ENCODE data around the gene RAB30.

Gene RAB30

DNA sequence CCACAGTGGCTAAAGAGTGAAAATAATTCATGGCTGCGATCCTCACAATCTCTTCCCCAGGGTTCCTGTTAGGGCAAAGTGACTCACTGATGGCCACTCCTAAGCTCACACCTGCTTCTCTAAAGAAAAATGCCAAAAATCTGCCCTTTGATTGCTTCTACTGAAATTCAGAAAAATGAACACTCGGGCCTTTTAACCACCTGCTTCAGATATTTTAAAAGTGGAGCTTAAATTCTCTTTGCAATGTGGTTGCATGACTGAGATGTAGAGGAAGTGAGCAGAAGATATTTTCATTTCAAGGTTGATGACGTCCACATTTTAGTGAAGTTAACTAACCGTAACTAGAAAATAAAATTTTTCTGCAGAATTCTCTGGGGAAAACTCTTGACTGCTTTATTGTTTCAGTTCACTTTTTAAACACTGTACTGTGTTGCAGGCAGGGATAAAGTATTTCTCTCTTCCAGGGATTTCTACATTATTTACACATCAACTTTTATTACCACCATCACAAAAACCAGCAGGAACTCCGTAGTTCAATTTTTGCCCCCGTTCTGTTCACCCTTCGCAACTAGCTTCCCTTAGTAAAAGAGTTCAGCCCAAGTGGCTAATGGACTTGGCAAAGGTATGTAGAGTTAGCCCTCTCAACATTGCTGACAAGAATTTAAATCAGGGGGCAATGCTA lies 8.5 kb downstream of the RAB30 start:
- Mint-ChIP-seq H3K4me3 (peak overlapping the region; percentile 51), H3K27ac (peak overlapping the region; percentile 80), H3K9me3 (no peaks in the 10 kb centered on the region), H3K4me1 (ENCODE audit: low read depth) (peaks cover 64% of the 10 kb centered on the region), H3K27me3 (peaks cover 11% of the 10 kb centered on the region), H3K36me3 (ENCODE audit: low read depth) (peaks cover 49% of the 10 kb centered on the region)
- intact Hi-C loops (cut with micrococcal nuclease) = loop anchor here (1.0 to 2.0 kb wide), 3 partner anchors 8 to 162 kb away; partner anchors contain the start of genes DDIAS, PCF11, PRCP and RAB30

DNA sequence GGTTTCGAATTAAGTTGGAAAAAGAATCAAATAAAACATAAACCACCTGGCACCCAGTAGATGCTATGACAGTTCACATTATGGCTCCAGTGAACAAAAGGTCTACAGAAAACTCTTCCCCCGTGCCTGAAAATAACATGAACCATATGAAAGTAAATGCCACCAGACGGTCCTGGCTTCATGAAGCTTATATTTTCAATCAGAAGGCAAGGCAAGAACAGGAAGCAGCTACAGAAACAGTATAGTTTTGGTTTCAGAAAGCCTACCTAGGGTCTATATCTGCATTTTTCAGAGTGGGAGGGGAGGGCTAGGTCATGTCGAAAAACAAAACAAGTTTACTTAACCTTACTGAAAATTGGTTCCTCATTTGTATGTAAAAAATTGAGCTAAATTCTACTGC lies 9.8 kb downstream of the RAB30 start:
- Mint-ChIP-seq H3K27ac (peak overlapping the region; percentile 80), H3K27me3 (peaks cover 9% of the 10 kb centered on the region), H3K4me3 (no peak overlapping the region), H3K9me3 (no peaks in the 10 kb centered on the region), H3K36me3 (ENCODE audit: low read depth) (peaks cover 37% of the 10 kb centered on the region), H3K4me1 (ENCODE audit: low read depth) (peaks cover 53% of the 10 kb centered on the region)
- intact Hi-C loops (cut with micrococcal nuclease) = loop anchor here (2.0 kb wide), 2 partner anchors 95 to 161 kb away; partner anchors contain the start of genes DDIAS, PCF11 and PRCP

DNA sequence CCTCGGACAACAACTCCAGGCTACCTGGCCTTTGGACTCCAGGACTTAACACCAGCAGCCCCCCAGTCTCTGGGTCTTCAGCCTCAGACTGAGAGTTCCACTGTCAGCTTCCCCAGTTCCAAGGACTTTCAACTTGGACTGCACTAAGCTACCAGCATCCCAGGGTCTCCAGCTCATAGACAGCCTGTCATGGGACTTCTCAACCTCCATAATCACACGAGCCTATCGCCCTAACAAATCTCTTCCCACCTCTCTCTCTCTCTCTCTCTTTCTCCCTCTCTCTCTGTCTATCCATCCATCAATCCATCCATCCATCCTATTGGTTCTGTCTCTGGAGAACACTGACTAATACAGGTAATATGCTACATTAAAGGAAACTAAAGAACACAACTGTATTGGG lies 10.7 kb downstream of the RAB30 start:
- Mint-ChIP-seq H3K9me3 (no peaks in the 10 kb centered on the region), H3K4me3 (no peak overlapping the region), H3K36me3 (ENCODE audit: low read depth) (peaks cover 37% of the 10 kb centered on the region), H3K27ac (peak overlapping the region; percentile 5), H3K4me1 (ENCODE audit: low read depth) (peaks cover 51% of the 10 kb centered on the region), H3K27me3 (peaks cover 9% of the 10 kb centered on the region)
- intact Hi-C loops (cut with micrococcal nuclease) = no loop called here

DNA sequence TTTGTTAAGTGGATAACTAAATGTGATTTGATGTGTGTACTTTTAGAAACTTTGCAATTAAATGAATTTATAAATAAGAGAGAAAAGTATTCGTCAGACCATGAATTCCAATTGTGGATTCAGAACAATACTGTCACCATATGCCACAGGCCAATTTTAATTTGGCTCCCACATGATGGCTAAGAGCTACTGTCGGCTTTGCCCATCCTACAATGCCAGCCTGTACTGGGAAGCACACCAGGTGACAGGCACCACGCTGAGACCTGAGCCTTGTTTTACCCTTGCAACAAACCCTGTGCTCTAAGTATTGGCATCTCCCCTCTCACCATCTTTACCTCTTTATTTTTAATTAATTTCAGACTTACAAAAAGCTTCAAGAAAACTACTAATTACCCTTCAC lies 14.0 kb downstream of the RAB30 start:
- H3K27me3 Mint-ChIP-seq = peaks cover 13% of the 10 kb centered on the region
- no peaks in the 10 kb centered on the region for H3K9me3 Mint-ChIP-seq
- H3K36me3 Mint-ChIP-seq (ENCODE audit: low read depth) = peaks cover 51% of the 10 kb centered on the region
- intact Hi-C loops (cut with micrococcal nuclease) = no loop called here
- no peak overlapping the region for H3K27ac Mint-ChIP-seq
- peaks cover 48% of the 10 kb centered on the region for H3K4me1 Mint-ChIP-seq (ENCODE audit: low read depth)
- no peak overlapping the region for H3K4me3 Mint-ChIP-seq

DNA sequence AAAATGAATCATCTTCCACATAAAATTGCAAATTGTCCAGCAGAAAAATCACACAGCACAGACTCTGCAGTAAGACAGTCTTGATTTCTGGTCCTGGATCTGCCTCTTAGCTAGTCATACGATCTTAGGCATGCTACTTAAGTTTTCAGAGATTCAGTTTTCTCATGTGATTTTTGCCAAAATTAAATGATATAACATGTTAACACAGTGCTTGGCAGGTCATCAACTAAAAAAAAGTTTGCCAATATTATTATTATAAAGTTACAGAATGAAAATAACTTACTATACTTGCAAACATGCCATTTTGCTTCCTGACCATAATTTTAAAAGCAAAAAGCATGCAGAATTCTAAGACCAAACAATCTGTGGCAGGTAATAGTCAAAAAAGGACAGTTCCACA lies 15.1 kb downstream of the RAB30 start:
- intact Hi-C loops (cut with micrococcal nuclease) = no loop called here
- H3K27ac Mint-ChIP-seq = no peak overlapping the region
- H3K9me3 Mint-ChIP-seq = no peaks in the 10 kb centered on the region
- no peak overlapping the region for H3K4me3 Mint-ChIP-seq
- H3K36me3 Mint-ChIP-seq (ENCODE audit: low read depth) = peaks cover 51% of the 10 kb centered on the region
- H3K4me1 Mint-ChIP-seq (ENCODE audit: low read depth) = peaks cover 52% of the 10 kb centered on the region
- H3K27me3 Mint-ChIP-seq = peaks cover 13% of the 10 kb centered on the region

DNA sequence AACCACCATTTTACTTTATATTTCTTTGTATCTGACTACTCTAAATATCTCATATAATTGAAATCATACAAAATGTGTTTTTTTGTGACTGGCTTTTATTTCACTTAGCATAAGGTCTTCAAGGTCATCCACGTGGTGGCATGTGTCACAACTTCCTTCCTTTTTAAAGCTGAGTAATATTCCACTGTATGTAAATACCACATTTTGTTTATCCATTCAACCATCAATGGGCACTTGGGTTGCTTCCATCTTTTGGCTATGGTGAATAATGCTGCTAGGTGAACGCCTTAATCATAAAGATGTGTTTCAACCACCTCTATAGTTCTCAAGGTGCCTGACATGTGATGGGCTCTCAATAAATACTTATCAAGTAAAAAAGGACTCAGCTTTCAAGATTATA lies 15.5 kb downstream of the RAB30 start:
- Mint-ChIP-seq H3K9me3 (no peaks in the 10 kb centered on the region), H3K4me3 (no peak overlapping the region), H3K27me3 (peaks cover 13% of the 10 kb centered on the region), H3K27ac (no peak overlapping the region), H3K36me3 (ENCODE audit: low read depth) (peaks cover 49% of the 10 kb centered on the region), H3K4me1 (ENCODE audit: low read depth) (peaks cover 48% of the 10 kb centered on the region)
- intact Hi-C loops (cut with micrococcal nuclease) = no loop called here

DNA sequence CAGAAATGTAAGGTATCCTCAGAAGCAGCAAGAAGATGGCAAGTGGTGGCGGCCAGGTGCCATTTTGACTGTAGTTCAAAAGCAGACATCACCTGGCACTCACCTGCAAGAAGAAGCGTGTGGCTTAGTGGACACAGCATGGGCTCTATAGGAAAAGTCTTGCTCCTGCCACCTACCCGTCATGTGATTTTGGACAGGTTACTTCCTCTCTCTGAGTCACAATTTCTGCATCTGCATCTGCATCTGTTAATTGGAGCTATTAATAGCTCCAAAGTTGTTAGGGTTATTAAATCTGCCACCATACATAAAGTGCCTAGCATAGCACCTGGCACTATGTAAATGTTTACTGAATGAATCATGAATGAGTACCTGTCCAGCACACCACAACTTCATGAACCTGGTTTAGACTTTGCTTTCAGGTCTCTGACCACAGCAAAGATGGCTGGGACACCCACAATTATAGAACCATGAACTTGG lies 16.8 kb downstream of the RAB30 start:
- H3K4me1 Mint-ChIP-seq (ENCODE audit: low read depth) = peaks cover 43% of the 10 kb centered on the region
- peaks cover 13% of the 10 kb centered on the region for H3K27me3 Mint-ChIP-seq
- no peaks in the 10 kb centered on the region for H3K9me3 Mint-ChIP-seq
- no peak overlapping the region for H3K4me3 Mint-ChIP-seq
- intact Hi-C loops (cut with micrococcal nuclease) = no loop called here
- H3K27ac Mint-ChIP-seq = no peak overlapping the region
- peaks cover 36% of the 10 kb centered on the region for H3K36me3 Mint-ChIP-seq (ENCODE audit: low read depth)

DNA sequence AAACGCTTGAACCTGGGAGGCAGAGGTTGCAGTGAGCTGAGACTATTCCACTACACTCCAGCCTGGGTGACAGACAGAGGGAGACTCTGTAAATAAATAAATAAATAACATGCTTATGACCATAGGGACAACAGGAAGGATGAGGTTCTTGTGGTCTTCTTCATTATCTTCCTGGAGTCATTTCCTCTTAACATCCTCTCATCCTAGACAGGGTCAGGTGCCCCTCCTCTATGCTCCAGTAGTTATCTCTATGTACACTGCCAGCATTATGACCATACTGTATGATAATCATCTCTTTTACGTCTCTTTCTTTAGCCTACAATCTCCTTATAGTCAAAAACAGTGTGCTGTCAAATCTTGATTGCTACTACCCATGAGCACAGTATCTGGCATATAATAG lies 17.7 kb downstream of the RAB30 start:
- intact Hi-C loops (cut with micrococcal nuclease) = no loop called here
- Mint-ChIP-seq H3K4me1 (ENCODE audit: low read depth) (peaks cover 37% of the 10 kb centered on the region), H3K9me3 (no peaks in the 10 kb centered on the region), H3K36me3 (ENCODE audit: low read depth) (peaks cover 27% of the 10 kb centered on the region), H3K4me3 (no peak overlapping the region), H3K27ac (no peak overlapping the region), H3K27me3 (peaks cover 9% of the 10 kb centered on the region)

DNA sequence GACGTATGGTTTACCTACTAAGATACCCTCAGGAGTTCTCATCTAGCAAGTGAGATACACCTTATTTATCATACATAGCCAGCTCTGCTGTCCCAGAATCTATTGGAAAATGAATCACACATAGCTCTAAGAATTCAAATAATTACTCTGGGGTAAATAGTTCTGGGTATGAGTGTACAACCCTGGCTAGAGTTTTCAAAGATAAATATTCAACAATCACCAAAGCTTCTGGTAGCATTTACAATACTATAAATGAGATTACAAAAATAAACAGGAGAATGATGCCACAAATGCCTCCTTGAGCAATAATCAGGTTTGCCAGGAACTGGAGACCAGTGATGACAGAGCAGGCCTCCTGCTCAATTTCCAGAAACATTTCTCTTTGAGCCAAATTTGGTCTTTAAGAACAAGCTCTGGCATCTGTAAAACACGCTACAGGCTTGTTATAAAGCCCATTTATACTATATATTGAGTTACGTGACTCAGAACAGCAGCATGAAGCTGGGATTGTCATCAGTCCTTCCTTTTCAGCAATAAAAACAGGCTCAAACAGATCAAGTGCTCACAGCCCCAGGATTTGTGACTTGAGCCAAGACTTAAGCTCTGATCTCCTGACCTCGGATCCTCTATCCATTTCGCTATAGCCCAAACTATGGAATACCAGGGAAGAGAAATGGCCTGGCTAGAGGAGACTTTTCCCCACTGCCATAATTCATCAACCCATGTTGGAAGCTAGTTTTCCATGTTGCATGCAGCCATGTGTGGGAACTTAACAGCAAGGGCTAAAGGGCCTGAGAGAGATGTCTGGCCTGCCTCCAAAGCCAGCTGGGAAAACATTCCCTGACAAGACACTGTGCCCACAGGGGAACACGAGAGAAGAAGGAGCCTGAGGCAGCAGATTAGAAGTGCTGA lies 19.7 kb downstream of the RAB30 start:
- Mint-ChIP-seq H3K36me3 (ENCODE audit: low read depth) (peaks cover 22% of the 10 kb centered on the region), H3K9me3 (no peaks in the 10 kb centered on the region), H3K27me3 (peaks cover 5% of the 10 kb centered on the region), H3K27ac (no peak overlapping the region), H3K4me3 (no peak overlapping the region), H3K4me1 (ENCODE audit: low read depth) (peaks cover 49% of the 10 kb centered on the region)
- intact Hi-C loops (cut with micrococcal nuclease) = no loop called here

DNA sequence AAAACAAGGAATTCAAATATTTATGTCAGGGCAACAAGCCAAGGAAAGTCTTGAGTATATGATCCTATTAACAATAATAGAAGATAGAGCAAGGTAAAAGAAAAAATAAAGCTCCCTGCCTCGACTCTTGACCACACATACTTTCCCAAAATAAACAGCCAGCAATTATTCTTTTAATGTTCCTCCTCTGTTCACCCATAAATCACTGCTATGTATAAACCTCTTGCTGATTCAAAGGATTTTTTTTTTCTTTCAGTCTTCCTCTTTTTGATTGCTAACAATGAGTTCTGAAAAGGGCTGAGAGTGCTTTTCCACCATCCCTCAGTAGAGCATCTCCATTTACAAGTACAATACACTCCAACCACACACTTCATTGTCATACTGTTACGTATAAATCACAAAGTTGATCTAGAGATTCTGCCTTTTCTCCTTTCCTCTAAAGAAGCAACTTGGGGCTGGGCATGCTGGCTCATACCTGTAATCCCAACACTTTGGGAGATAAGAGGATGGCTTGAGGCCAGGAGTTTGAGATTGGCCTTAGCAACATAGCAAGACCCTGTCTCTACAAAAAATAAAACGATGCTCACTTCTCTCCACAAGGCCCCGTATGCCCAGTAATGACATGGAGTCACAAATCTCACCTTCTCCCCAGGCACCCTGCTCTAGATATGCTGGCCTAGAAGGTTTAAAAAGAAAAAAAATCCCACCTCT lies 24.0 kb downstream of the RAB30 start:
- Mint-ChIP-seq H3K27ac (peak overlapping the region; percentile 23), H3K27me3 (no peaks in the 10 kb centered on the region), H3K4me1 (ENCODE audit: low read depth) (peaks cover 26% of the 10 kb centered on the region), H3K4me3 (no peak overlapping the region), H3K9me3 (no peaks in the 10 kb centered on the region), H3K36me3 (ENCODE audit: low read depth) (no peaks in the 10 kb centered on the region)
- intact Hi-C loops (cut with micrococcal nuclease) = no loop called here

DNA sequence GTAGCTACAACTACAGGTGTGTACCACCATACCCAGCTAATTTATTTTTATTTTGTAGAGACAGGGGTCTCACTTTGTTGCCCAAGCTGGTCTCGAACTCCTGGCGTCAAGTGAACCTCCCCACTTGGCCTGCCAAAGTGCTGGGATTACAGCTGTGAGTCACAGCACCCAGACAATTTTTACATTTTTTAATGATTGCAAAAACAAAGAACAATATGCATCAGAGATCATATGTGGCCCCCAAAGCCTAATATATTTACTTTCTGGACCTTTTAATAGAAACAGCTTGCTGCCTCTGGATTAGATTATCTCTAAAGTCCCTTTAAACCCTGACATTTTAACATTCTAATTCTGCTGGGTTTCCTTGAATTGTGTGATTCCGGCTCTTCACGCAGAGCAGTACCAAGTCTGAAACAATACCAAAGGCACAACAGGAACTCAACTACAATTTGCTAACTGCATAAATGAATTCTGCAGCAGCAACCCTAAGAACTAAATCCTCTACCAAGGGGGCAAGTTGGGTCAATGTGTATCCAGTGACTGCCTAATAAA lies 25.0 kb downstream of the RAB30 start:
- no peaks in the 10 kb centered on the region for H3K36me3 Mint-ChIP-seq (ENCODE audit: low read depth)
- H3K4me3 Mint-ChIP-seq = no peak overlapping the region
- peak overlapping the region; percentile 23 for H3K27ac Mint-ChIP-seq
- H3K4me1 Mint-ChIP-seq (ENCODE audit: low read depth) = peaks cover 19% of the 10 kb centered on the region
- no peaks in the 10 kb centered on the region for H3K27me3 Mint-ChIP-seq
- intact Hi-C loops (cut with micrococcal nuclease) = no loop called here
- H3K9me3 Mint-ChIP-seq = no peaks in the 10 kb centered on the region

DNA sequence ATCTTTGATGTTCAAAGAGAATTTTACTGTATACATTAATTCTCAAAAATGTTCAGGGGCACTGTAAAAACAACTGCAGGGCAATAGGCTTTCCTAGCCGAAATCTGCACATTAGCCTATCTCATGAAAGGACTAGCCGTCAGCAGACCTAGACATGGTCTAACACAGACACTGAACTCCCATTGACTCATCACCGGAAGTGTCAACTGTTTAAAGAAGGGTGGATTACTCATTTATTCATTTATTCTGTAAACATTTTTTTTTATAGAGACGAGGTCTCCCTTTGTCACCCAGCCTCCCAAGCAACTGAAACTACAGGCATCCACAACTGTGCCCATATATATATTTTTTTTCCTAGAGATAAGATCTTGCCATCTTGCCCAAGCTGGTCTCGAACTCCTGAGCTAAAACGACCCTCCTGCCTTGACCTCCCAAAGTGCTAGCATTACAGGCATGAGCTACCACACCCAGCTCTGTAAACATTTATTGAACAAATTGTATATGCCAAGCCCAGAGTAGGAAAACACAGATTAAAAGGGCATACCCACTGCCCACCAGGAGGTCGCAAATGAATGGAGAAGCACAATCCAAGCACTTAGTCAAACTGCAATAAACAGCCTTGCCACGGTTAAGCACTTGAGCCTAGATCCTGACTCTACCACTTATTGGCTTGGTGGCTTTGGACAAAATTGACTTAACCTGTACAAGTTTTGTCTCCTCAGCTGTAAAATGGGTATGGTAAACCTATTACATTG lies 26.6 kb downstream of the RAB30 start:
- H3K4me3 Mint-ChIP-seq = no peak overlapping the region
- H3K4me1 Mint-ChIP-seq (ENCODE audit: low read depth) = peaks cover 19% of the 10 kb centered on the region
- H3K9me3 Mint-ChIP-seq = peaks cover under 1% of the 10 kb centered on the region
- intact Hi-C loops (cut with micrococcal nuclease) = no loop called here
- H3K27me3 Mint-ChIP-seq = no peaks in the 10 kb centered on the region
- H3K36me3 Mint-ChIP-seq (ENCODE audit: low read depth) = peaks cover 5% of the 10 kb centered on the region
- no peak overlapping the region for H3K27ac Mint-ChIP-seq

Data from dendritic cell treated with granulocyte-macrophage colony-stimulating factor and Interleukin-4, amounts not matched to agents 40 ng/mL and 50 ng/mL, for 4 days (primary cell).